Karpas-422 (cell line): ENCODE measurements around the gene CHST15. TPM values are rescaled to one million over a fixed set of nuclear protein-coding genes. Genes with fewer than 3 reads are reported as not detected.

Source experiments
- DNase-seq: peaks from one replicate; pipeline ENCODE4 v3.0.0-alpha.2; 2015
- H2AFZ ChIP-seq: fragments of 200-600 bp; sonication (generic); 2 replicates; pipeline ENCODE4 v1.6.1; 2014; ENCODE audit warnings: antibody characterized with exemption, low read length, mixed read lengths
- H3K27ac ChIP-seq: fragments of 200-600 bp; sonication (generic); 2 replicates; pipeline ENCODE4 v1.5.1; 2014; ENCODE audit warnings: mild to moderate bottlenecking, low read length, moderate library complexity
- H3K27me3 ChIP-seq: fragments of 200-600 bp; sonication (generic); 2 replicates; pipeline ENCODE4 v1.6.1; 2014; ENCODE audit warnings: low read length, mixed read lengths
- H3K36me3 ChIP-seq: fragments of 200-600 bp; sonication (generic); 2 replicates; pipeline ENCODE4 v1.6.1; 2014; ENCODE audit warnings: low read length, mixed read lengths; ENCODE audit not compliant: insufficient read depth
- H3K4me1 ChIP-seq: fragments of 200-600 bp; sonication (generic); 2 replicates; pipeline ENCODE4 v1.6.1; 2014; ENCODE audit warnings: mild to moderate bottlenecking, low read length, mixed read lengths
- H3K4me2 ChIP-seq: fragments of 200-600 bp; sonication (generic); 2 replicates; pipeline ENCODE4 v1.6.1; 2014; ENCODE audit warnings: low read length, low read depth, mild to moderate bottlenecking; ENCODE audit not compliant: poor library complexity, severe bottlenecking
- H3K4me3 ChIP-seq: fragments of 200-600 bp; sonication (generic); 2 replicates; pipeline ENCODE4 v1.5.1; 2014; ENCODE audit warnings: mild to moderate bottlenecking, antibody characterized with exemption, low read length, mixed read lengths
- H3K79me2 ChIP-seq: fragments of 200-600 bp; sonication (generic); 2 replicates; pipeline ENCODE4 v1.6.1; 2014; ENCODE audit warnings: mild to moderate bottlenecking, low read length, mixed read lengths
- H3K9ac ChIP-seq: fragments of 200-600 bp; sonication (generic); 2 replicates; pipeline ENCODE4 v1.6.0; 2014; ENCODE audit warnings: low read length
- H3K9me2 ChIP-seq: fragments of 200-600 bp; sonication (generic), shearing (Covaris generic); replicated peaks from 2 replicates; pipeline ENCODE4 v1.6.0; 2014; ENCODE audit warnings: mild to moderate bottlenecking, low read length, moderate library complexity; ENCODE audit not compliant: insufficient read depth
- H3K9me3 ChIP-seq: fragments of 300-700, 200-600 bp; sonication (generic); 2 replicates; pipeline ENCODE4 v1.6.1; 2014; ENCODE audit warnings: low read length, mixed read lengths
- H4K20me1 ChIP-seq: fragments of 200-600 bp; sonication (generic); 2 replicates; pipeline ENCODE4 v1.6.1; 2014; ENCODE audit warnings: mild to moderate bottlenecking, antibody characterized with exemption, low read length, low read depth; ENCODE audit not compliant: insufficient read depth
- total RNA-seq: library from RNA; depleted of rRNA; stranded (reverse); fragments of >200 nt; shearing (Covaris generic); gene quantifications from 2 replicates; pipeline ENCODE4 v1.2.3, GENCODE V29; 2014; ENCODE audit warnings: low replicate concordance

The CHST15 gene
- total RNA-seq, 1 experiment from 2014 or later = not detected

- H3K9ac ChIP-seq = no peak overlapping the region
- H3K27me3 ChIP-seq = no peaks in the 10 kb centered on the region
- no peak for DNase-seq
- H3K4me2 ChIP-seq = no peak overlapping the region
- no peak overlapping the region for H3K27ac ChIP-seq
- no peaks in the 10 kb centered on the region for H4K20me1 ChIP-seq
- H3K9me3 ChIP-seq = no peaks in the 10 kb centered on the region
- H3K79me2 ChIP-seq = no peaks in the 10 kb centered on the region
- no peak overlapping the region for H3K4me3 ChIP-seq
- no peaks in the 10 kb centered on the region for H3K36me3 ChIP-seq
- H3K9me2 ChIP-seq = no peaks in the 10 kb centered on the region
- H2AFZ ChIP-seq = no peak overlapping the region
- H3K4me1 ChIP-seq = no peaks in the 10 kb centered on the region
Observed at GRCh38 chr10:124066126-124066700, 27.2 kb downstream of the CHST15 start.

GRCh38 chr10:124065382-124066125 lies 27.8 kb downstream of the CHST15 start:
- H3K4me3 ChIP-seq = no peak overlapping the region
- no peak overlapping the region for H2AFZ ChIP-seq
- no peaks in the 10 kb centered on the region for H3K27me3 ChIP-seq
- H3K27ac ChIP-seq = no peak overlapping the region
- H3K4me2 ChIP-seq = no peak overlapping the region
- H4K20me1 ChIP-seq = no peaks in the 10 kb centered on the region
- no peaks in the 10 kb centered on the region for H3K9me3 ChIP-seq
- no peaks in the 10 kb centered on the region for H3K9me2 ChIP-seq
- no peak overlapping the region for H3K9ac ChIP-seq
- DNase-seq = no peak
- no peaks in the 10 kb centered on the region for H3K4me1 ChIP-seq
- H3K36me3 ChIP-seq = no peaks in the 10 kb centered on the region
- no peaks in the 10 kb centered on the region for H3K79me2 ChIP-seq

- no peaks in the 10 kb centered on the region for H3K9me3 ChIP-seq
- H3K4me1 ChIP-seq = no peaks in the 10 kb centered on the region
- no peaks in the 10 kb centered on the region for H3K9me2 ChIP-seq
- H3K9ac ChIP-seq = no peak overlapping the region
- no peaks in the 10 kb centered on the region for H3K27me3 ChIP-seq
- H4K20me1 ChIP-seq = no peaks in the 10 kb centered on the region
- no peak overlapping the region for H2AFZ ChIP-seq
- H3K36me3 ChIP-seq = no peaks in the 10 kb centered on the region
- no peak overlapping the region for H3K4me3 ChIP-seq
- H3K27ac ChIP-seq = no peak overlapping the region
- DNase-seq = no peak
- no peaks in the 10 kb centered on the region for H3K79me2 ChIP-seq
- H3K4me2 ChIP-seq = no peak overlapping the region
Observed at GRCh38 chr10:124064676-124065075, 28.7 kb downstream of the CHST15 start.

GRCh38 chr10:124063750-124064603 lies 29.4 kb downstream of the CHST15 start:
- H3K9ac ChIP-seq = no peak overlapping the region
- H2AFZ ChIP-seq = no peak overlapping the region
- H3K4me1 ChIP-seq = no peaks in the 10 kb centered on the region
- H3K79me2 ChIP-seq = no peaks in the 10 kb centered on the region
- no peaks in the 10 kb centered on the region for H3K9me3 ChIP-seq
- no peak for DNase-seq
- H3K4me2 ChIP-seq = no peak overlapping the region
- H4K20me1 ChIP-seq = no peaks in the 10 kb centered on the region
- no peak overlapping the region for H3K4me3 ChIP-seq
- H3K27me3 ChIP-seq = no peaks in the 10 kb centered on the region
- H3K27ac ChIP-seq = no peak overlapping the region
- no peaks in the 10 kb centered on the region for H3K9me2 ChIP-seq
- no peaks in the 10 kb centered on the region for H3K36me3 ChIP-seq

- no peaks in the 10 kb centered on the region for H3K9me3 ChIP-seq
- no peak overlapping the region for H3K4me3 ChIP-seq
- no peaks in the 10 kb centered on the region for H4K20me1 ChIP-seq
- no peak overlapping the region for H2AFZ ChIP-seq
- DNase-seq = no peak
- no peaks in the 10 kb centered on the region for H3K36me3 ChIP-seq
- H3K79me2 ChIP-seq = no peaks in the 10 kb centered on the region
- no peak overlapping the region for H3K27ac ChIP-seq
- H3K27me3 ChIP-seq = no peaks in the 10 kb centered on the region
- no peak overlapping the region for H3K9ac ChIP-seq
- no peak overlapping the region for H3K4me2 ChIP-seq
- no peaks in the 10 kb centered on the region for H3K9me2 ChIP-seq
- no peaks in the 10 kb centered on the region for H3K4me1 ChIP-seq
Observed at GRCh38 chr10:124062390-124062789, 31.0 kb downstream of the CHST15 start.

- Histone ChIP-seq H3K4me3 (no peak overlapping the region), H3K4me1 (no peaks in the 10 kb centered on the region), H3K79me2 (no peaks in the 10 kb centered on the region), H3K9me2 (no peaks in the 10 kb centered on the region), H3K9me3 (no peaks in the 10 kb centered on the region), H3K36me3 (no peaks in the 10 kb centered on the region), H3K4me2 (no peak overlapping the region), H2AFZ (no peak overlapping the region), H3K27ac (no peak overlapping the region), H3K27me3 (no peaks in the 10 kb centered on the region), H4K20me1 (no peaks in the 10 kb centered on the region), H3K9ac (no peak overlapping the region)
- DNase-seq = no peak
Observed at GRCh38 chr10:124061030-124061429, 32.4 kb downstream of the CHST15 start.

- no peak for DNase-seq
- no peak overlapping the region for H3K4me2 ChIP-seq
Observed at GRCh38 chr10:124060148-124060720, 33.2 kb downstream of the CHST15 start.

GRCh38 chr10:124059551-124059950 lies 33.8 kb downstream of the CHST15 start:
- H3K36me3 ChIP-seq = no peaks in the 10 kb centered on the region
- no peak overlapping the region for H3K4me3 ChIP-seq
- DNase-seq = no peak
- H4K20me1 ChIP-seq = no peaks in the 10 kb centered on the region
- no peaks in the 10 kb centered on the region for H3K4me1 ChIP-seq
- H3K9ac ChIP-seq = no peak overlapping the region
- H3K9me2 ChIP-seq = no peaks in the 10 kb centered on the region
- H2AFZ ChIP-seq = no peak overlapping the region
- no peaks in the 10 kb centered on the region for H3K27me3 ChIP-seq
- H3K9me3 ChIP-seq = no peaks in the 10 kb centered on the region
- H3K4me2 ChIP-seq = no peak overlapping the region
- no peaks in the 10 kb centered on the region for H3K79me2 ChIP-seq
- H3K27ac ChIP-seq = no peak overlapping the region

More at GRCh38 chr10:124060148-124060720, 33.2 kb downstream of the CHST15 start:
- H3K9me3 ChIP-seq = no peaks in the 10 kb centered on the region
- H3K79me2 ChIP-seq = no peaks in the 10 kb centered on the region
- H3K9me2 ChIP-seq = no peaks in the 10 kb centered on the region
- no peaks in the 10 kb centered on the region for H3K4me1 ChIP-seq
- H4K20me1 ChIP-seq = no peaks in the 10 kb centered on the region
- H3K36me3 ChIP-seq = no peaks in the 10 kb centered on the region
- H3K27me3 ChIP-seq = no peaks in the 10 kb centered on the region
- no peak overlapping the region for H3K27ac ChIP-seq
- no peak overlapping the region for H3K9ac ChIP-seq
- H2AFZ ChIP-seq = no peak overlapping the region
- H3K4me3 ChIP-seq = no peak overlapping the region
